Smooth muscle cell (in vitro differentiated cells): ENCODE results near the gene CDC25C. TPM values are rescaled to one million over a fixed set of nuclear protein-coding genes. Genes with fewer than 3 reads are reported as not detected.

Source experiments
- DNase-seq: peaks from one replicate; lab custom pipeline; 2025; ENCODE audit not compliant: unreplicated experiment; lab: John Stamatoyannopoulos, UW
- H2AFZ ChIP-seq: fragments of 200-600 bp; sonication (generic); 2 replicates; pipeline ENCODE4 v1.6.0; 2016; ENCODE audit warnings: antibody characterized with exemption, low read depth, mild to moderate bottlenecking
- H3F3A ChIP-seq: fragments of 200-600 bp; sonication (generic); 2 replicates; pipeline ENCODE4 v1.6.0; 2017; ENCODE audit warnings: antibody characterized with exemption, low read depth
- H3K27ac ChIP-seq: fragments of 200-600 bp; sonication (generic); 2 replicates; pipeline ENCODE4 v1.5.1; 2016; ENCODE audit warnings: low read depth, mild to moderate bottlenecking
- H3K27me3 ChIP-seq: fragments of 200-600 bp; sonication (generic); 2 replicates; pipeline ENCODE4 v1.6.1; 2016; ENCODE audit warnings: low read depth, mild to moderate bottlenecking
- H3K36me3 ChIP-seq: fragments of 200-600 bp; sonication (generic); 2 replicates; pipeline ENCODE4 v1.5.1; 2016; ENCODE audit warnings: low read depth
- H3K4me1 ChIP-seq: fragments of 200-600 bp; sonication (generic); 2 replicates; pipeline ENCODE4 v1.5.1; 2016; ENCODE audit warnings: low read depth
- H3K4me2 ChIP-seq: fragments of 200-600 bp; sonication (generic); 2 replicates; pipeline ENCODE4 v1.6.0; 2016; ENCODE audit warnings: mild to moderate bottlenecking
- H3K4me3 ChIP-seq: fragments of 200-600 bp; sonication (generic); 2 replicates; pipeline ENCODE4 v1.5.1; 2016; ENCODE audit warnings: mild to moderate bottlenecking
- H3K79me2 ChIP-seq: fragments of 200-600 bp; sonication (generic); 2 replicates; pipeline ENCODE4 v1.6.0; 2016; ENCODE audit warnings: low read depth, mild to moderate bottlenecking
- H3K9ac ChIP-seq: fragments of 200-600 bp; sonication (generic); 2 replicates; pipeline ENCODE4 v1.6.0; 2016; ENCODE audit warnings: low read depth
- H3K9me3 ChIP-seq: fragments of 200-600 bp; sonication (generic); replicated peaks from 2 replicates; pipeline ENCODE4 v1.5.1; 2016; ENCODE audit warnings: low read depth
- H4K20me1 ChIP-seq: fragments of 200-600 bp; sonication (generic); 2 replicates; pipeline ENCODE4 v1.6.0; 2016; ENCODE audit warnings: low read depth
- WGBS: methylation state at CpG from one replicate; pipeline ENCODE4 v1.1.7; 2016; ENCODE audit warnings: low lambda C conversion rate; 5-methylcytosine and 5-hydroxymethylcytosine counted together
- polyA plus RNA-seq: library from polyadenylated mRNA; unstranded; fragments of >200 nt; fragmentation: Nextera tagmentation; extraction: Ambion mirVana; gene quantifications from 2 replicates; pipeline ENCODE4 v1.2.1, GENCODE V29; 2016
- total RNA-seq: library from RNA; depleted of rRNA; stranded (reverse); fragments of >200 nt; gene quantifications from 2 replicates; pipeline ENCODE4 v1.2.3, GENCODE V29; 2014
- TF ChIP-seq, protein P1 (sequence below): fragments of 200-600 bp; sonication (generic); IDR thresholded peaks from 2 replicates; pipeline ENCODE4 v1.5.1; 2017; ENCODE audit warnings: borderline replicate concordance, mild to moderate bottlenecking, antibody characterized with exemption; ENCODE audit not compliant: insufficient read depth, poor library complexity, severe bottlenecking

The CDC25C gene
- total and polyA plus RNA-seq, 2 experiments from 2014 or later: 2.6 to 3.0 TPM

DNA sequence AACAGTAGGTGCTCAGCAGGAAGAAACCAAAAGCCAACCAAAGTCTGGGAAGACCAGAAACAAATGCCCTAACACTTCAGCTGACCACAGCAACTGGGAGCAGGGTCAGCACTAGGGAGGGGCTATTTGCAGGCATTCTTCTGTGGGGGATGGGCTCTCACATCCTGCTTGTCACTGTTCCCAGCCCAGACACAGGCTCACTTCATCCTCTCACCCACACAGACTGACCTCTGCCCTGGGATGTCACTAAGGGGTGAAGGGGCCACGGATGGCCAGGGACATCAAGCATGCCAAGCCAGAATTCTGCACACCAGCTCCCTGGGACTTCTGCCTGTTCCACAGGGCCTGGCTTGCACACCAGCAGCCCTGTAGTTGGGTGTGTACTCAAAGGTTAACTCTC, 85.9 kb downstream of the CDC25C start:
- TF ChIP-seq, protein P1, sequence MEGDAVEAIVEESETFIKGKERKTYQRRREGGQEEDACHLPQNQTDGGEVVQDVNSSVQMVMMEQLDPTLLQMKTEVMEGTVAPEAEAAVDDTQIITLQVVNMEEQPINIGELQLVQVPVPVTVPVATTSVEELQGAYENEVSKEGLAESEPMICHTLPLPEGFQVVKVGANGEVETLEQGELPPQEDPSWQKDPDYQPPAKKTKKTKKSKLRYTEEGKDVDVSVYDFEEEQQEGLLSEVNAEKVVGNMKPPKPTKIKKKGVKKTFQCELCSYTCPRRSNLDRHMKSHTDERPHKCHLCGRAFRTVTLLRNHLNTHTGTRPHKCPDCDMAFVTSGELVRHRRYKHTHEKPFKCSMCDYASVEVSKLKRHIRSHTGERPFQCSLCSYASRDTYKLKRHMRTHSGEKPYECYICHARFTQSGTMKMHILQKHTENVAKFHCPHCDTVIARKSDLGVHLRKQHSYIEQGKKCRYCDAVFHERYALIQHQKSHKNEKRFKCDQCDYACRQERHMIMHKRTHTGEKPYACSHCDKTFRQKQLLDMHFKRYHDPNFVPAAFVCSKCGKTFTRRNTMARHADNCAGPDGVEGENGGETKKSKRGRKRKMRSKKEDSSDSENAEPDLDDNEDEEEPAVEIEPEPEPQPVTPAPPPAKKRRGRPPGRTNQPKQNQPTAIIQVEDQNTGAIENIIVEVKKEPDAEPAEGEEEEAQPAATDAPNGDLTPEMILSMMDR: no peak
- H2AFZ ChIP-seq: no peak overlapping the region
- no peaks in the 10 kb centered on the region for H3K27me3 ChIP-seq
- whole genome bisulfite sequencing: 33% methylated on average over 1 of the region's 1 CpG
- no peak overlapping the region for H3K9ac ChIP-seq
- H3K27ac ChIP-seq: no peak overlapping the region
- no peaks in the 10 kb centered on the region for H3K9me3 ChIP-seq
- H3K79me2 ChIP-seq: no peaks in the 10 kb centered on the region
- no peaks in the 10 kb centered on the region for H3K36me3 ChIP-seq
- H4K20me1 ChIP-seq: no peaks in the 10 kb centered on the region
- H3K4me1 ChIP-seq: peaks cover 22% of the 10 kb centered on the region
- no peak overlapping the region for H3K4me2 ChIP-seq
- no peaks in the 10 kb centered on the region for H3F3A ChIP-seq
- no peak for DNase-seq
- H3K4me3 ChIP-seq: no peak overlapping the region

DNA sequence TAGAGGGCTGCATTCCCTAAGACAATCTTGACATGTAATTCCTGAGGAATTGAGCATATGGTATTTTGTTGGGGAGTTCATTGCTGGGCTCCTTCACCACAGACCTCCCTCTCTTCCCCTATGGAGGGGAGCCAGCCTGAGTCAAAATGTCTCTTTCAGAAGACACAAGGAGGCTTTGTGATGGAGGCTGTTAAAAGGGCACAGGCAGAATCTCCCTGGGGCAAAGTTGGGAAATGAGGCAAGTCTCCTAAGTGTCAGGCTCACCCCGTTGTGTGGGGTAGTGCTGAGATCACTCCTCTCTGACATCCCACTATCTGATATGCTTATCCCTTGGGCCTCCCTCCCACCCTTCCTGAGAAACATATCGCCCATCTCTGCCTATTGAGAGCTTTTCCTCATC, 87.8 kb downstream of the CDC25C start:
- H3K4me3 ChIP-seq: no peak overlapping the region
- no peaks in the 10 kb centered on the region for H3K9me3 ChIP-seq
- H4K20me1 ChIP-seq: no peaks in the 10 kb centered on the region
- peak overlapping the region; percentile 22 for H2AFZ ChIP-seq
- H3K27ac ChIP-seq: no peak overlapping the region
- H3K36me3 ChIP-seq: no peaks in the 10 kb centered on the region
- no peaks in the 10 kb centered on the region for H3F3A ChIP-seq
- 36% methylated on average over 2 of the region's 2 CpGs for WGBS
- no peaks in the 10 kb centered on the region for H3K27me3 ChIP-seq
- no peak overlapping the region for H3K9ac ChIP-seq
- H3K4me2 ChIP-seq: no peak overlapping the region
- peaks cover 22% of the 10 kb centered on the region for H3K4me1 ChIP-seq
- no peak for DNase-seq
- H3K79me2 ChIP-seq: no peaks in the 10 kb centered on the region
- TF ChIP-seq, protein P1: no peak

DNA sequence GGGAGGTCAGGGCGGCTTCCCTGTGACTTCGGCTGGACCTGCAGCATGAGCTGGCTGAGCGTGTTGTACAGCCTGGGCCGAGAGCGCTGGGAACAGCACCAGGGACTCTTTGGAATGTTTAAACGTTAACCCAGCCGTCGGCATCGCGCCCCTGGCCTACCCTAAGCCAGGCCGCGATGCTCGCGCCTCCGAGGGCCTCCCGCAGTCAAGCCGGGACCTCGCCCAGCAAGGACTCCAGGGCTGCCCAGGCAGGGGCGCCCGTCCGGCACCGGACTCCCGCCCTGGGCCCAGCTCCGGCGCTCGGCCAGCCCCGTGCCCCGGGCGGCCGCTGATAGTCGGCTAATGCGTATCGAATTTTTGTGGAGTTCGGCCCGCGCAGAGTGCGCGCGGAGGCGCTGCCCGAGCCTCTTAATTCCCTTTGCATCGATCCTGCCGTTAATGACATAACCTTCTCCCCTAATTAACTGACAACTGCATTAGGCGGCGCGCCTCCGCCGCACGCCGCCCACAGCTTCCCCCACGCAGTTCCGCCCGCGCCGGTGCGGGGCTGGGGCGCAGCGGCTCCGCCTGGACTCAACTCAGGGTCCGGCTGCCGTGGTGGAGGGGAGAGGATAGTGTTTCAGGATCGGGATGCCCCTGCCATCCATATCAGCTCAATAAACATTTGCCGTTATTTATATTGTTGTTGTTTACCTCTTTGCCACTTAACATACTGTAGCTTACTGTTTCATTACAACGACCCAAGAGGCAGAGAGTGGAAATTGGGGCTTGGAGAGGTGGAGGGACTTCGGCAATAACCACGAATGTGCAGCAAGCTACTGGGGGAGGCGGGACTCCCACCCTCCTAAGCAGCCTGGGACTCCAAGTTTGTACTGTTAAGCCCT, 89.7 kb downstream of the CDC25C start:
- H2AFZ ChIP-seq: peak overlapping the region; percentile 90
- no peaks in the 10 kb centered on the region for H3K9me3 ChIP-seq
- H3K4me2 ChIP-seq: peak overlapping the region; percentile 96
- H3K9ac ChIP-seq: peak overlapping the region; percentile 27
- no peaks in the 10 kb centered on the region for H3K27me3 ChIP-seq
- H3F3A ChIP-seq: no peaks in the 10 kb centered on the region
- no peaks in the 10 kb centered on the region for H3K79me2 ChIP-seq
- no peak for DNase-seq
- no peaks in the 10 kb centered on the region for H3K36me3 ChIP-seq
- H4K20me1 ChIP-seq: no peaks in the 10 kb centered on the region
- 7% methylated on average over 61 of the region's 67 CpGs for WGBS
- TF ChIP-seq, protein P1: no peak
- peak overlapping the region; percentile 51 for H3K4me3 ChIP-seq
- no peak overlapping the region for H3K27ac ChIP-seq
- peaks cover 22% of the 10 kb centered on the region for H3K4me1 ChIP-seq
